ENCODE data around the gene PRM3. TPM values are rescaled to one million over a fixed set of nuclear protein-coding genes. Genes with fewer than 3 reads are reported as not detected.

PRM3 gene
- total and polyA plus RNA-seq, 9 donors: not detected

- Histone ChIP-seq H3K4me3 (no peak overlapping the region), H3K27ac (peak overlapping the region in 1 of 2 donors; percentile 5), H3K27me3 (no peaks in the 10 kb centered on the region), H3K36me3 (no peaks in the 10 kb centered on the region), H3K4me1 (ENCODE audit: insufficient read depth) (peaks cover 4% of the 10 kb centered on the region), H3K9me3 (no peaks in the 10 kb centered on the region)
- intact Hi-C loops (cut with DNase I): no loop called here
- no peak for TF ChIP-seq EP300 (IDR thresholded peaks at IDR 0.05)
- no peak for TF ChIP-seq POLR2A (IDR thresholded peaks at IDR 0.05)
- TF ChIP-seq CTCF (IDR thresholded peaks at IDR 0.05): no peak
- DNase-seq: no peak
- WGBS, 3 donors: 56 to 61% (median 58%) methylated on average over 5 of the region's 5 CpGs
Observed at GRCh38 chr16:11298143-11298900, 24.9 kb upstream of the PRM3 start.

GRCh38 chr16:11297492-11298142, 24.2 kb upstream of the PRM3 start:
- peak overlapping the region; percentile 23 for H3K4me3 ChIP-seq
- TF ChIP-seq EP300 (IDR thresholded peaks at IDR 0.05): no peak
- TF ChIP-seq POLR2A (IDR thresholded peaks at IDR 0.05): no peak
- no peak for TF ChIP-seq CTCF (IDR thresholded peaks at IDR 0.05)

GRCh38 chr16:11296706-11297491, 23.5 kb upstream of the PRM3 start:
- no peak for DNase-seq
- H3K27me3 ChIP-seq: no peaks in the 10 kb centered on the region
- H3K9me3 ChIP-seq: no peaks in the 10 kb centered on the region
- TF ChIP-seq POLR2A (IDR thresholded peaks at IDR 0.05) (no peak), EP300 (IDR thresholded peaks at IDR 0.05) (no peak), CTCF (IDR thresholded peaks at IDR 0.05) (no peak)
- intact Hi-C loops (cut with DNase I): no loop called here
- H3K4me3 ChIP-seq: peak overlapping the region; percentile 23
- H3K36me3 ChIP-seq: no peaks in the 10 kb centered on the region
- H3K27ac ChIP-seq: peak overlapping the region in 1 of 2 donors; percentile 9
- H3K4me1 ChIP-seq (ENCODE audit: insufficient read depth): peaks cover 4% of the 10 kb centered on the region
- 24 to 35% (median 33%) methylated on average over 10 of the region's 10 CpGs for WGBS, 3 donors

More at GRCh38 chr16:11297492-11298142, 24.2 kb upstream of the PRM3 start:
- H3K9me3 ChIP-seq: no peaks in the 10 kb centered on the region
- DNase-seq: peak; percentile 53 to 73 (median 63)
- no peaks in the 10 kb centered on the region for H3K36me3 ChIP-seq
- H3K27me3 ChIP-seq: no peaks in the 10 kb centered on the region
- WGBS, 3 donors: 3 to 7% (median 4%) methylated on average over 19 of the region's 19 CpGs
- intact Hi-C loops (cut with DNase I): no loop called here
- peak overlapping the region in 1 of 2 donors; percentile 5 for H3K27ac ChIP-seq
- H3K4me1 ChIP-seq (ENCODE audit: insufficient read depth): peaks cover 4% of the 10 kb centered on the region

GRCh38 chr16:11296351-11296705, 22.9 kb upstream of the PRM3 start:
- intact Hi-C loops (cut with DNase I): no loop called here
- H3K27ac ChIP-seq: no peak overlapping the region

More at GRCh38 chr16:11296351-11296705, 22.9 kb upstream of the PRM3 start:
- TF ChIP-seq EP300 (IDR thresholded peaks at IDR 0.05) (no peak), CTCF (IDR thresholded peaks at IDR 0.05) (no peak), POLR2A (IDR thresholded peaks at IDR 0.05) (no peak)
- Histone ChIP-seq H3K9me3 (no peaks in the 10 kb centered on the region), H3K4me1 (ENCODE audit: insufficient read depth) (peaks cover 4% of the 10 kb centered on the region), H3K4me3 (no peak overlapping the region), H3K27me3 (no peaks in the 10 kb centered on the region), H3K36me3 (no peaks in the 10 kb centered on the region)
- WGBS, 3 donors: 38 to 60% (median 58%) methylated on average over 3 of the region's 3 CpGs
- DNase-seq: no peak

All from ovary (tissue), 9 donors.